HCT116 (cell line): Measurements from ENCODE around the gene ARPP21. TPM values are rescaled to one million over a fixed set of nuclear protein-coding genes. Genes with fewer than 3 reads are reported as not detected.

Experiments
- ATAC-seq: fragments of 200-7000 bp; cut with Tn5 transposase; 2 replicates; pipeline ENCODE4 v1.9.1; 2020; ENCODE audit warnings: mild to moderate bottlenecking, moderate library complexity
- BruUV-seq: library from RNA; stranded (reverse); fragments of 400-500 nt; replicated peaks from 2 replicates; lab custom pipeline; 2021; lab: Mats Ljungman, UMichigan
- CTCF ChIA-PET: fragments of 300-600 bp; sonication (Branson Sonifier 250); formaldehyde crosslinking; loops from one replicate; lab custom pipeline; 2021; ENCODE audit warnings: antibody characterized with exemption; lab: Charles Lee
- POLR2A ChIA-PET: fragments of 300-600, 350-600 bp; sonication (Branson Sonifier 250); formaldehyde crosslinking; loops from one replicate; lab custom pipeline; 2021; ENCODE audit warnings: antibody characterized with exemption; lab: Charles Lee
- RAD21 ChIA-PET, 2 experiments: fragments of 300-600 bp; sonication (Branson Sonifier 250); formaldehyde crosslinking; loops; one replicate each; lab custom pipeline; 2023; ENCODE audit warnings: low total read pairs in 2 of 2; ENCODE audit not compliant: uncharacterized antibody in 2 of 2, unreplicated experiment in 2 of 2, low non-redundant PET in 1 of 2; lab: Charles Lee
- DNase-seq: peaks from one replicate; pipeline ENCODE4 v3.0.0-alpha.2; 2010; ENCODE audit warnings: low read depth, low spot score
- H2AFZ ChIP-seq: fragments of 200-600 bp; shearing (Covaris generic), sonication (generic); 2 replicates; pipeline ENCODE4 v1.6.1; 2017; ENCODE audit warnings: low read depth, mixed run types, mixed read lengths, antibody characterized with exemption, low read length; ENCODE audit not compliant: poor library complexity, severe bottlenecking
- H3K27ac ChIP-seq: 2 replicates; pipeline ENCODE4 v1.5.1; 2012; ENCODE audit warnings: low read depth, low read length
- H3K27me3 ChIP-seq: fragments of 200-600 bp; sonication (generic); 2 replicates; pipeline ENCODE4 v1.6.1; 2016; ENCODE audit warnings: mixed run types, low read length, mixed read lengths; ENCODE audit not compliant: insufficient read depth
- H3K36me3 ChIP-seq, 2 experiments: fragments of 200-500 bp in 1 of 2; fragments of 200-600 bp in 1 of 2; sonication (Bioruptor generic) in 1 of 2; sonication (generic) in 1 of 2; 2 replicates each; pipeline versions ENCODE4 v1.5.1 to v1.6.1; 2014 to 2016; ENCODE audit warnings: low read length in 2 of 2, inconsistent platforms in 1 of 2, mixed read lengths in 1 of 2, mixed run types in 1 of 2; ENCODE audit not compliant: insufficient read depth in 2 of 2, control insufficient read depth in 1 of 2
- H3K4me1 ChIP-seq, 2 experiments: fragments of 200-600 bp in 1 of 2; sonication (generic) in 1 of 2; 2 replicates each; pipeline versions ENCODE4 v1.5.1 to v1.6.1; 2012 to 2017; ENCODE audit warnings: low read length in 2 of 2, inconsistent platforms in 1 of 2, mild to moderate bottlenecking in 1 of 2, mixed read lengths in 1 of 2, mixed run types in 1 of 2, moderate library complexity in 1 of 2; ENCODE audit not compliant: insufficient read depth in 2 of 2, control insufficient read depth in 1 of 2
- H3K4me2 ChIP-seq: fragments of 200-600 bp; sonication (generic); 2 replicates; pipeline ENCODE4 v1.6.1; 2017; ENCODE audit warnings: mixed run types, low read length, mixed read lengths
- H3K4me3 ChIP-seq, 2 experiments: fragments of 200-600 bp in 1 of 2; sonication (generic) in 1 of 2; replicated peaks in 1 of 2; 2 replicates each; pipeline ENCODE4 v1.5.1; 2011 to 2016; ENCODE audit warnings: low read length in 2 of 2, control low read depth in 1 of 2, low read depth in 1 of 2, mild to moderate bottlenecking in 1 of 2, mixed read lengths in 1 of 2, mixed run types in 1 of 2
- H3K79me2 ChIP-seq: fragments of 200-600 bp; sonication (generic); 2 replicates; pipeline ENCODE4 v1.6.1; 2017; ENCODE audit warnings: mild to moderate bottlenecking, mixed run types, low read length, moderate library complexity, mixed read lengths; ENCODE audit not compliant: insufficient read depth
- H3K9ac ChIP-seq: fragments of 200-600 bp; sonication (generic); 2 replicates; pipeline ENCODE4 v1.6.1; 2016; ENCODE audit warnings: low read length, mixed read lengths
- H3K9me2 ChIP-seq: fragments of 200-600 bp; sonication (generic), shearing (Covaris generic); 2 replicates; pipeline ENCODE4 v1.6.1; 2017; ENCODE audit warnings: mixed run types, mild to moderate bottlenecking, moderate library complexity; ENCODE audit not compliant: insufficient read depth
- H3K9me3 ChIP-seq, 2 experiments: fragments of 200-500 bp in 1 of 2; fragments of 200-600 bp in 1 of 2; sonication (Bioruptor generic) in 1 of 2; sonication (generic) in 1 of 2; 2 replicates each; pipeline ENCODE4 v1.6.1; 2014 to 2017; ENCODE audit warnings: low read length in 2 of 2, mixed read lengths in 2 of 2, inconsistent platforms in 1 of 2, low read depth in 1 of 2, mild to moderate bottlenecking in 1 of 2, mixed run types in 1 of 2, moderate library complexity in 1 of 2; ENCODE audit not compliant: control insufficient read depth in 1 of 2, insufficient read depth in 1 of 2
- H4K20me1 ChIP-seq: fragments of 200-600 bp; sonication (generic), shearing (Covaris generic); 2 replicates; pipeline ENCODE4 v1.6.1; 2017; ENCODE audit warnings: mixed run types, mild to moderate bottlenecking, moderate library complexity; ENCODE audit not compliant: insufficient read depth
- CEBPB ChIP-seq: IDR thresholded peaks from 2 replicates; pipeline ENCODE4 v1.6.1; 2012; ENCODE audit warnings: low read depth
- ZFX ChIP-seq: fragments of 450-650 bp; IDR thresholded peaks from 2 replicates; pipeline ENCODE4 v1.6.1; 2017
- intact Hi-C: fragments of 100-400 bp; cut with micrococcal nuclease; formaldehyde crosslinking; loops from 2 replicates; pipeline ENCODE4 v1.10.0; 2022
- total RNA-seq: library from RNA; stranded (reverse); gene quantifications from one replicate; pipeline ENCODE4 v1.2.1, GENCODE V29; 2021; ENCODE audit not compliant: unreplicated experiment
- TF ChIP-seq, protein P1 (sequence below): IDR thresholded peaks from 2 replicates; pipeline ENCODE4 v1.6.1; 2011; ENCODE audit warnings: mild to moderate bottlenecking, low read length, moderate library complexity; ENCODE audit not compliant: insufficient replicate concordance; ENCODE audit errors: extremely low read depth
- TF ChIP-seq, protein P2 (sequence below): IDR thresholded peaks from 2 replicates; pipeline ENCODE4 v1.6.1; 2012; ENCODE audit warnings: low read depth

ARPP21 gene
- total RNA-seq, 1 experiment from 2014 or later = not detected

DNA sequence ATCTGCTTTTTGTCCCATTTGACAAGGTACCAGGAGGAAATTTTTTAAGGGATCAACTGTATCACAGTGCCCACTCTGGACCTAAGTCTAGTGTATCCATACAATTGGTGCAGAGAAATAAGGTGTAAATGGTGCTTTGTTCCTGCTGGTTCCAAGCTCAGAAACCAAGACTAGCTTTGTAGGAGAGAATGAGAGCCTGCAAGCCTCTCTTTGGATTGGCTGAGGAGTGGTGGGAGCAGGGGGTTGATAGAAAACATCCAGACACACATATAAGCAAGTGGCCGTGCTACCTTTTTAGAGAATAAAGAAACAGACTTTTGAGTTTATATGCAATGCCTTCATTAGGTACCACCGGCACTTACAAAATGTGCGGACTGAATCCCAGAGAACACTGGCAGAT is 45.8 kb downstream of the ARPP21 start (continued):
- TF ChIP-seq, protein P1, sequence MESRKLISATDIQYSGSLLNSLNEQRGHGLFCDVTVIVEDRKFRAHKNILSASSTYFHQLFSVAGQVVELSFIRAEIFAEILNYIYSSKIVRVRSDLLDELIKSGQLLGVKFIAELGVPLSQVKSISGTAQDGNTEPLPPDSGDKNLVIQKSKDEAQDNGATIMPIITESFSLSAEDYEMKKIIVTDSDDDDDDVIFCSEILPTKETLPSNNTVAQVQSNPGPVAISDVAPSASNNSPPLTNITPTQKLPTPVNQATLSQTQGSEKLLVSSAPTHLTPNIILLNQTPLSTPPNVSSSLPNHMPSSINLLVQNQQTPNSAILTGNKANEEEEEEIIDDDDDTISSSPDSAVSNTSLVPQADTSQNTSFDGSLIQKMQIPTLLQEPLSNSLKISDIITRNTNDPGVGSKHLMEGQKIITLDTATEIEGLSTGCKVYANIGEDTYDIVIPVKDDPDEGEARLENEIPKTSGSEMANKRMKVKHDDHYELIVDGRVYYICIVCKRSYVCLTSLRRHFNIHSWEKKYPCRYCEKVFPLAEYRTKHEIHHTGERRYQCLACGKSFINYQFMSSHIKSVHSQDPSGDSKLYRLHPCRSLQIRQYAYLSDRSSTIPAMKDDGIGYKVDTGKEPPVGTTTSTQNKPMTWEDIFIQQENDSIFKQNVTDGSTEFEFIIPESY = no peak

DNA sequence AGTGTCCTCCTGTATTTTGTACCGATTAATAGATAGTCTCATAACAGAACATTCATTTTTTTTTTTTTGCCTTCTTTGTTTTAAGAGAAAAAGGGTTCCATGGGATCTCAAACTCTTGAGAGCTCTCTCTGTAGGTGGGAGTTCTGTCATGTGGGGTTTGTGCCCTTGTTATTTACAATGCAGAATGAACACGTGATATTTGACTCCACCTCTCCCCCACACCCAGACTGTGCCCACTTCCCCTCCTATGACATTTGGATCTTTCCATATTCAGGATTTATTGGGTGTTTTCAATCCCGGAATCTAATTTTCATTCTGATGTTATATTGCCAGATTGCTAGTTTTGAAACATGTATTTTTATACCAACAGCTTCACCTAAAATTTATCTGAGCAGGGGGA is 49.5 kb downstream of the ARPP21 start:
- H3K27ac ChIP-seq = no peak overlapping the region
- H3K79me2 ChIP-seq = no peaks in the 10 kb centered on the region
- no peak overlapping the region for H2AFZ ChIP-seq
- no peaks in the 10 kb centered on the region for H3K36me3 ChIP-seq
- BruUV-seq = no TSS peak
- TF ChIP-seq, protein P2, sequence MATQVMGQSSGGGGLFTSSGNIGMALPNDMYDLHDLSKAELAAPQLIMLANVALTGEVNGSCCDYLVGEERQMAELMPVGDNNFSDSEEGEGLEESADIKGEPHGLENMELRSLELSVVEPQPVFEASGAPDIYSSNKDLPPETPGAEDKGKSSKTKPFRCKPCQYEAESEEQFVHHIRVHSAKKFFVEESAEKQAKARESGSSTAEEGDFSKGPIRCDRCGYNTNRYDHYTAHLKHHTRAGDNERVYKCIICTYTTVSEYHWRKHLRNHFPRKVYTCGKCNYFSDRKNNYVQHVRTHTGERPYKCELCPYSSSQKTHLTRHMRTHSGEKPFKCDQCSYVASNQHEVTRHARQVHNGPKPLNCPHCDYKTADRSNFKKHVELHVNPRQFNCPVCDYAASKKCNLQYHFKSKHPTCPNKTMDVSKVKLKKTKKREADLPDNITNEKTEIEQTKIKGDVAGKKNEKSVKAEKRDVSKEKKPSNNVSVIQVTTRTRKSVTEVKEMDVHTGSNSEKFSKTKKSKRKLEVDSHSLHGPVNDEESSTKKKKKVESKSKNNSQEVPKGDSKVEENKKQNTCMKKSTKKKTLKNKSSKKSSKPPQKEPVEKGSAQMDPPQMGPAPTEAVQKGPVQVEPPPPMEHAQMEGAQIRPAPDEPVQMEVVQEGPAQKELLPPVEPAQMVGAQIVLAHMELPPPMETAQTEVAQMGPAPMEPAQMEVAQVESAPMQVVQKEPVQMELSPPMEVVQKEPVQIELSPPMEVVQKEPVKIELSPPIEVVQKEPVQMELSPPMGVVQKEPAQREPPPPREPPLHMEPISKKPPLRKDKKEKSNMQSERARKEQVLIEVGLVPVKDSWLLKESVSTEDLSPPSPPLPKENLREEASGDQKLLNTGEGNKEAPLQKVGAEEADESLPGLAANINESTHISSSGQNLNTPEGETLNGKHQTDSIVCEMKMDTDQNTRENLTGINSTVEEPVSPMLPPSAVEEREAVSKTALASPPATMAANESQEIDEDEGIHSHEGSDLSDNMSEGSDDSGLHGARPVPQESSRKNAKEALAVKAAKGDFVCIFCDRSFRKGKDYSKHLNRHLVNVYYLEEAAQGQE = no peak
- TF ChIP-seq ZFX (no peak), CEBPB (no peak)
- no peak overlapping the region for H3K9ac ChIP-seq
- H3K4me3 ChIP-seq = no peak overlapping the region
- intact Hi-C loops = no loop called here
- DNase-seq = no peak
- H3K9me3 ChIP-seq = peaks cover 0 to 2% of the 10 kb centered on the region in 2 experiments; a peak in 1 of 4 replicates
- CTCF ChIA-PET = no interaction called here
- no peaks in the 10 kb centered on the region for H3K27me3 ChIP-seq
- H3K4me2 ChIP-seq = no peak overlapping the region
- no peaks in the 10 kb centered on the region for H4K20me1 ChIP-seq
- RAD21 ChIA-PET = no interaction called here
- H3K9me2 ChIP-seq = no peaks in the 10 kb centered on the region
- H3K4me1 ChIP-seq = no peaks in the 10 kb centered on the region
- POLR2A ChIA-PET = no interaction called here
- no peak for ATAC-seq
